Measurements from ENCODE around the gene IL1B.
"Not testable (repeated sequence)": the region's sequence is repeated elsewhere in the genome, so short reads cannot be mapped to it uniquely, and the experiment has no call there.

Gene IL1B
- 0.15 to 4.5 reads per million in 2 donors for total RNA-seq

DNA sequence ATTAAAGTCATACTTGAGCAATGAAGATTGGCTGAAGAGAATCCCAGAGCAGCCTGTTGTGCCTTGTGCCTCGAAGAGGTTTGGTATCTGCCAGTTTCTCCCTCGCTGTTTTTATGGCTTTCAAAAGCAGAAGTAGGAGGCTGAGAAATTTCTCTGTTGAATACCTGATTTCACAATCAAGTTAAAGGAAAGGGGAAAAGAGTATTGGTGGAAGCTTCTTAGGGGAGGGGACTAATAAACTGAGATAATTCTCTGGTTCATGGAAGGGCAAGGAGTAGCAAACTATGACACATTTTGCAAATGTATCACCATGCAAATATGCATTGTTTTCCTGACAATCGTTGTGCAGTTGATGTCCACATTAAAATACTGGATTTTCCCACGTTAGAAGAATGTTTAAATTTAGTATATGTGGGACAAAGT, at the start of gene IL1B:
Gene IL1B, minus strand, starts transcription at position 85 of the 423 bp plus-strand sequence. CDS start 550 bp downstream, outside the sequence.
- DNase-seq = no peak

DNA sequence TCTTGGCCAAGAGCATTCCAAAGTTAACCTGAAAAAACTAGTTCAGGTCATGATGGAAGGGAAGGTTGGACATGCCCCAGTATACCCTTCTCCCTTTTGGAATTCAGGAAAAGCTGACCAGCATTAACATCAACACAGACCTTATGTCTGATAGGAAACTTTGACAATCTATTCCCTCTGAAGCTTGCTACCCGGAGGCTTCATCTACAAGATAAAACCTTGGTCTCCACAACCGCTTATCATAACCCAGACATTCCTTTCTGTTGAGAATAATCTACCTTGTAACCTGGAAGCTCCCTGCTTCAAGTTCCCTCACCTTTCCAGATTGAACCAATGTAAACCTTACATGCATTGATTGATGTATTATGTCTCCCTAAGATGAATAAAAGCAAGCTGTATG, 49.7 kb upstream of the IL1B start:
- DNase-seq = no peak

DNA sequence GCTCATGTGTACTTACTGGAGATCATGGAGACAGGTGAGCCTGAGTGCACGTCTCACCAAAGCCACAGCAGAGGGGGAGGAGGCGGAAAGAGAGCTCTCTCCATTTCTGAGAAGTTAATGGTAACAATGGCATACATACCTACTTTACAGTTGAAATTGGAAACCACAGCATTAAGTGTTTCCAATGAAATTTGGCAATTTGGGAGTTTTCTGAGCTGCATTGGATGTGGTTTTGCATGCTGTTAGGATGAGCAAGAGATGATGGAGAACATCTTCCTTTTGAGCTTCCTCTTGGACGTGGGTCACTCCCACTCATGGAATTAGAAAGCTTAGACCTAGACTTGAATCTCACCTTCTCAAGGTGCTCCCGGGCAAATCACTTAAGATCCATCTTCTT, 48.9 kb upstream of the IL1B start:
- DNase-seq = no peak

DNA sequence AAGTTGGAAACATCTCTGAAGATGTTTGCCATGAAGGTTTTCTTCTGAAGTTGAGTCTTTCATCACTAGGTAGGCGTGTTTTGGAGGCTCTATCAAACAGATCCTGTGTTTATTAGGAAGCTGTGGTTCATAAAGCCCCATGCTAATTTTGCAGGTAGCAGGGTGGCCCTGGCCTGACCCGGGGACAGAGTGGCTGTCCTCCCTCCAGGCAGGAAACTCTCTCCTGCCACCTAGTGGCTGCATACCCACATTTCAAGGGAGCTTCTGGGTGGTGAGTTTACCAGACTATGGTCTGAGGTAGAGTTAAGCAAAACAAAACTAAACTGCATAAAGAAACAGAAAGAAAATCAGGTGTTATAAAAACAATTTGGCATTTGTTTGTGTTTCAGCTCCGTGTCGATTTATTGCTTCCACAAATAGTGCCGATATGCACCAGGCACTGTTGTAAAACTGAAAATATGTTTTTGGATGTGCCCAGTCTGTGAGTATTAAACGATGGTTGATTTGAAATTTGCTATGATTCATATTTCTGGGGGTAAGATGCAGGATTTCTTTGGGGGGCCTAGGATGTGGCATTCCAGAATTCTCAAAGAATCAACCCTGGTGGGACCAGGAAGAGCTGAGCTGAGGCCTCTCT, 48.4 kb upstream of the IL1B start:
- DNase-seq = no peak

DNA sequence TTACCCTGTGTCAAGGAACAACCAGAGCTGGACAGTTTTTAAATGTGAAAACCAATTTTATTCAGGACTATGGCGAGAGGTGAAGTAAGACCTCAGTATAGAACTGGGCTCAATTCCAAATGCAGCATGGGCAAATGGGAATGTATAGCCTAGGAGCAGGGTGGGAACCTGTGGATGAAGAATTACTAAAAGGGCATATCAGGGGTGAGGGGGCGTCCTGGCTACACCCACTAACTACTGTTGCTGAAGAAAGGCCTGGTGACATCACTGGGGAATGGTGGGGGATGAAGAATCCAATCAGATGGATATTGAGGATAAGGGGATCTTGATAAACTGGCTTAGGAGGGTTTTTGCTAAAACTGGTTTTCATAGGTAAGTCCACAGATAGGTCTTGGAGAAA, 47.1 kb upstream of the IL1B start:
- no peak for DNase-seq

DNA sequence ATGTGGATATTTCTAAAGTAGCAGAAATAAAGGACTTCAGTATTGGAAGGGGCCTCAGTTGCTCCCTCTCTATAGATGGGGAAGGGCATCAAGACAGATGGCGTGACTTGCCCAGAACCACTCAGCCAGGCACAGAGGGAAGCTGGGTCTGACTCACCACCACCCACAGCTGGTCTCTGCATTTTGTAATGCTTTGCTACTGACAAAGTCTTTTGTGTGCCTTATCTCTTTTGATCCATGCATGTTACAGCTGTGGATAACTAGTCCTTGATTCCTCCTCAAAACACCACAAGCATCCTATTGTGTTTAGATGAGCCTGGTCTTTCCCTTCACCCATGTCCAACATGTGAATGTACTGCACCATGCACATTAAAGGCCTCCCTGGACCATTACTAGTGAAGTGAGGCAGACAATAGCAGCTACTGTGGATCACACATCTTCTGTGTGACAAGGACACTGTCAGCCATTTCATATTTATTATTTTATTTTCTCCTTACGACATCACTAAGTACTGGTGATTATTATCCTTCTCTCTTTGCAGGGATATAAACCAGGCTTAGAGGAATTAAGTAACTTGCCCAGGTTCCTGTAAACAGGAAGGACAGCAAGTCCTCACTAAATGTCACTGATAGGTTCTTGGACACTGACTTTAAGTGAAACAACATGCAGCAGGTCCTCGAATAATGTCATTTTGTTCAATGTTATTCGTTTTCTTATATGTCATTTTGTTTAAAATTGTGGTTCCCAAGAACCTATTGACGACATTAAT, 44.8 kb upstream of the IL1B start:
- no peak for DNase-seq

DNA sequence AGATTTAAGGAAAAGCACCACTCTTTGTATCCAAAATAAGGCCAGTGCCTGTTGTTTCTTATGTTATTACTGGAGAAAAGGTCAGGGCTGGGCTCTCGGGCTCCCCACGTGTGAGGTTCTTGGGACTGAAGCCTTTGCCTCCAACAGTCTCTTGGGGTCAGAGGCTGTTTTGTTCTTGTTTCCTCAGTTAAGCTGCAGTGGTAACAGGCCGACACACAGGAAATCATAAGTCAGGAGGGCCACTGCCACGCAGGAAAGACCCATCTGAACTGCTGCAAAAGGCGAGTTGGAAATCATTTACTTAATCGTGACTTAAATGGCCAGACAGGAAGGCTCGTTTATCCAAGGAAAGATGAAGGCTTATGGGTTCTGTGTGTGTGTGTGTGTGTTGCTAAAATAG, 44.1 kb upstream of the IL1B start:
- DNase-seq = no peak

DNA sequence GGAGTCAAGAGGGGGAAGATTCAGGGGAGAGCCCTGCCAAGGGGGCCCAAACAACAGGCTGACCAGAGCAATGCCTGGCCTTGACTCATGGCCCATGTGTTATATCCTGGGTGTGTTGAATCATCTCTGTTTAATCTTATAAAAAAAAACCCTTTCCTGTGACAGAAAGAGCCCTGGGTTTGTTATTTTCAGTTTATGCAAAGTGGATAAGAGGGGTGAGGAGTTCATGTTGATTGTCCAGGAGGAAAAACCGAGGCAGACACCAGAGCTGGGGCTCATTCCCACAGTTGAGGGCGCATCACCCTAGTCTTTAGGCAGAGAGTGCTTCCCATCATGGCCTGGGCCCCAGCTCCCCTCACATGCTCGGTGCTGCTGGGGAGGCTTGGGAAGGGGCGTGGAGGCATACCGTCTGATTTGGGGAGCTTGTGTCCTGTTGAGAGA, 43.5 kb upstream of the IL1B start:
- no peak for DNase-seq

DNA sequence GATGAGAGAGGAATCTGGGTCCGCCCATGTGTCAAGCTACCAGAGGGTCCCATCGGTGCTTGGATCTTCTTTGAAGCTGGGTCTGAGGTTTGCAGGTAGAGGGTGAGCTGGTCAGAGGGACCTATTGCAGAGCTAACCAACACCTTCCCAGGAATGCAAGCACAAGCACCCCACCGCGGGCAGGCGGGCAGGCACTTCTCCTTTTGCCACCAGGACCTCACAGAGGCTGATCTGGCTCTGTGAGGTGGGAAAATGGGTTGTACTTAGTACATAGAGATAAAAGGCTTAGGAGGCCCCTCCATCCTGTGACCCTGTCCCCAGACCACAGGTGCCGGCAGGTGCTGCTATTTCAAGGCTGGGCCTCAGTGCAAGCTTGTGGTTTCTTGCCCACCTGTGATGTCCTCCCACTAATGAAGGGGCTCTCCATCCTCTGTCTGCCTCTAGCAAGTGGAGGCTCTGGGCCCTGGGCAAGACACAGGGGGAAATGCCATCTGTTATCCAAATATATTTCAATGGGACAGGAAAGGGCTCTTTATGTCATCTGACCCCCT, 43.0 kb upstream of the IL1B start:
- DNase-seq = no peak

DNA sequence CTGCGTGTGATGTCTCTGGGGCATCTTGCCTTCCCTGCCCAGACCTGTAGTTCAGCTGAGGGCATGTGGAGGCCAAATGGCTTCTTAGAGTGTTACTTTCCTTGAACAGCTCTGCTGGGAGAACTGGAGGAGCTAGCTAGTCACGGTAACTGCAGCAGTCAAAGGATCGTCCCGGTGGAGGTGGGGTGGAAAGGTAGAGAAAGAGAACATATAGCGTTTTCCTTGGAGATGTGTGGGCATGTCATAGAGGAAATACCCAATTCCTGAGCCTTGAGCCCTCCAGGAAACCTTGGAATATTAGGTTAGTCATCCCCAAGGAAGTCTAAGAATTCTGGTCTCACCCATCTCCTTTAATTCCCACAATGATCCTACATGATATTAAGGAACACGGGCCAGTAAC, 40.8 kb upstream of the IL1B start:
- DNase-seq = no peak

DNA sequence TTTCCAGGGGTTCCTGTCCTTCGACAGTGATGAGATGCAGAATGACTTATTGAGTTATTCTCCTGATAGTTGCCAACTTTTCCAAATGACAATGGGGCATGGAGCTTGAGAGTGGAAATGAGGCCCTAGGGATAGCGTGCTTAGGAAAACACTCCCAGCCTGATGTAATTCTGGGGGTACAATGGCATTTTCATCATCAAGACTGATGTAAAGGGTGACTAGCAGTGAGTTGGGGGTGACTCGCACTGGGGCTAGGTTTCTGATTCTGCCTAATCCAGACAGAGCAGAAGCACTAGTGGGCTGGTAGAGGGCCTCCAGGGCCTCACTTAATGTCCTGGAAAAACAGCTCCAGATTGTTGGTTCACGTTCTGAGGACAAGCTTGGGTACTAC, 40.4 kb upstream of the IL1B start:
- DNase-seq = no peak

DNA sequence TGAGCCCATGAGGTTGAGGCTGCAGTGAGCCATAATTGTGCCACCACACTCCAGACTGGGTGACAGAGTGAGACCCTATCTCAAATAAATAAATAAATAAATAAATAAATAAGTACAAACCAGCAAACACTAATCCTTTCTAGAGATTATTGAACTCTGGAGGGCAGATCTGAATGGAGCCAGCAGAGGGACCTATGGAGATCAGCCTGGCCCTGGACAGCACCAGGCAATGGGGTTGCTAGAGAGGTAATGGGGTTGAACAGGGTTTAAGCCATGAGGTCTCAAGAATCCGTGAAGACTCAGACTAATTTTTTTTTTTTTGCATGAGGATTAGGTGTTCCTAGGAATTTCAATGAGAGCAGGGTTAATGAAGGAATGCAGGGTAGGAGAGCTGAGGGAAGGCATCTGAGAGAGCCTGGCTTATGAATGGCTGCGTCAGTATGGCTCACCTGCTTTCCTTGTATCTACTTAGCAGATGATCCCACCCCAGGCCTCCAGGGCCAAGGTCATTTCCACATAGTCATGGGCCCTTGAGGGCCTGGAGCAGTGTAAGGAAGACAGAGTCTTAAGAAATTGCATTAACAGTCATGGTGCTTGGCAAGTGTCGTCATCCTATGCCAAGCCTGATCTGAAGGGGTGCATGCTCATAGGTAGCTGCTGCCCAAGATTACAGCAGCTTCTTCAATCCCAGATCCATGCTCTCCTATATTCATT, 39.8 kb upstream of the IL1B start:
- no peak for DNase-seq

DNA sequence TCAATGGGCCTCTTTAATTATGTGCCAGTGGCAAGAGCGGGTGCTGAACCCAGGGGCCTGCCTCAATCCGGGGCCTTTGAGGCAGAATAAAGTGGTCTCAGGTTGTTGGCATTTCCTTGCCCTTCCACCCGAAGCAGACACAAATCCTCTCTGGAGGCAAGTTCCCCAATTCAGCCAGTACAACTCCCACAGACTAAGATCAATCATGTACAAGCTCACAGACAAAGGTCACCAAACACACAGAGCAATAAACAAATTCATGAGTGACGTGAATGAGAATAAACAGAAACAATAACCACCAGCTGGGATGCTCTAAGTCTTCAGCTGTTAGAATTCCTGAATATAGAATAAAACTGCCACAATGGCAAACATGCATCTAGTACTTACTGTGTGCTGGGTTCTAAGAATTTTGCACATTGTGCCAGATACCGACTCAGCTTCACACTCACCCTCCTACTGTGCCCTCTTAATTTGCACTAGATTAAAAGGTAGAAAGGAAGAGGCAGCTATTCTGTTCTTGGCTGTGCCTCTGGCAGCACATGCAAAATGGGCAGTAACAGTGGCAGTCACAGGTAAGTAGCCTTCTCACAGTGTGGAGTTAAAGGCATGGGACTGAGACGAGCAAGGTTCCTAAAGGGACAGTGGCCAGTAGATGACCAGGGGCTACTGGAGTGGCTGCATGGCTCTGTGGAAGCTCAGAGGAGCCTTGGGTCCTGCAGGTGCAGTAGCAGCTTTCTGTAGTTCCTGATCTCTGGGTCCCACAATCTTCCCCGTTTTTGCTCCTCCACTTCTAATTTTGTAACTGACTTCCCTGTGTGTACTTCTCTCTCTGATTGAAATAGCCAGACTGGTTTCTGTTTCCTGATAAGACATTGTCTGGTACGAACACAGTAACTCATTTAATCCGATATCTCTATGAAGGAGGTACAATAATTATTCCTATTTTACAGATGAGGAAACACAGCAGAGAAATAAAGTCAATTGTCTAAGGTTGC, 34.6 kb upstream of the IL1B start:
- DNase-seq = no peak

DNA sequence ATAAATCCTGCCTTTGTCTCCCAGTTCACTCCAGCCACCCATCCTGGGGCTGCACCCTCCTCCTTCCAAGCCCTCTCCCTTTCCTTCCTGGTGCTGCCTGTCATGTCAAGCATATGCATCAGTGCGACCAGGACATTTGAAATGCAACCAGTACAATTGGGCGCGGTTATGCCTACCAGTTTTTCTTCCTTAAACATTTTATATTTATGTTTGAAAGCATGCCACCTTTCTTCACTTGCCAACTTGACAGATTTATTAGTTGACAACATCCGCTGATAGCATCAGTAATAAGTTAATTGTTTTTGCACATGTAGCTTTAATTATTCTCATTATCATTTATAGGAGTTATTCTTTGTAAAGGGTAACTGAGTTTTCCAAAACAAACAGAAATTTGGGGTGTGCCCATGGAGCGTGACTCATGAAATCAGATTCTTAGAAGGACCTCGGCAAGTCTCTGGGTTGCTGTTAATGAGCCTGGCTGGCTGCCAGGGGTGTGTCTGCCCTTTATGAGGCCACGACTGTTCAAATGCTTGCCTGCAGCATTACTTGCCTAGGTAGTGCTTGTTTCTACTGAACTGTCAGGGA, 32.8 kb upstream of the IL1B start:
- no peak for DNase-seq

DNA sequence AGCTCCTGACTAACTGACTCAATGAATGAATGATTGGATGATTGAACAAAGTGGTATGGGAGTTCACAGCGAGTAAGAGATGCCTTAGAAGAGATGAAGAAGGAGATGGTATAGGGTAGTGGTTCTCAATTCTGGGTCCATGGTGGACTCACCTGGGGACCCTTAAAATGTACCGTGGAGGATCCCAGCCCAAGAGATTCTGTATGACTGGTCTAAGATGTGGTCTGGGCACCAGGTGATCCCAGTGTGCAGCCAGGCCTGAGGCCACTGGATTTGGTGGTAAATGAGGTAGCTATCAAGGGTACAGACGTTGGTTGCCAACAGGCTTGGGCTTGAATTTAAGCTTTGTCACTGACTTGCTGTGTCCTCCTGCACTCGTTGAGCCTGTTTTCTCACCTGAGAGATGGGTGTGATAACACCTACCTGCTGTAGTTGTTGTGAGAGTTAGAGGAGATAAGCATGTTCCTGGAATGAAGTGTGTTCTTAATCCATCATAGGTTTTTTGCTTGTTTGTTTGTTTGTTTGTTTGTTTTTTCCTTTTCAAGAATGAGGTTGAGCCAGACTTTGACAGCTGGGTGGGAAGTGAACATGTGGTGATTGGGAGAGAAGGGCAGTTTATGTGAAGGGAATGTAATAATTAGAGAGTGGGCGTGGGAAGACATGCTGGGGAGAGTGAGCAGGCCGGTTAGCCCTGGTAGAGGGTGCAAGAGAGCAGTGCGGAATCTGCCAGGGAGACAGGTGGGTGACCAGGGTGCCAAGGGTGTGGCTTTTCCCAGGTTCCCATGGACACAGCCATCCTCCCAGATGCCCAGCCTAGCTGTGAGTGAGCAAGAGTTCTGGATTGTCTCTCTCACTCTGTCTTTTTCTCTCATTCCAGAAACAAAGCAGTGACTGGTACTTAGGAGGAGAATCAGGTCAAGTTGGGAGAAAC, 31.4 kb upstream of the IL1B start:
- DNase-seq = no peak

DNA sequence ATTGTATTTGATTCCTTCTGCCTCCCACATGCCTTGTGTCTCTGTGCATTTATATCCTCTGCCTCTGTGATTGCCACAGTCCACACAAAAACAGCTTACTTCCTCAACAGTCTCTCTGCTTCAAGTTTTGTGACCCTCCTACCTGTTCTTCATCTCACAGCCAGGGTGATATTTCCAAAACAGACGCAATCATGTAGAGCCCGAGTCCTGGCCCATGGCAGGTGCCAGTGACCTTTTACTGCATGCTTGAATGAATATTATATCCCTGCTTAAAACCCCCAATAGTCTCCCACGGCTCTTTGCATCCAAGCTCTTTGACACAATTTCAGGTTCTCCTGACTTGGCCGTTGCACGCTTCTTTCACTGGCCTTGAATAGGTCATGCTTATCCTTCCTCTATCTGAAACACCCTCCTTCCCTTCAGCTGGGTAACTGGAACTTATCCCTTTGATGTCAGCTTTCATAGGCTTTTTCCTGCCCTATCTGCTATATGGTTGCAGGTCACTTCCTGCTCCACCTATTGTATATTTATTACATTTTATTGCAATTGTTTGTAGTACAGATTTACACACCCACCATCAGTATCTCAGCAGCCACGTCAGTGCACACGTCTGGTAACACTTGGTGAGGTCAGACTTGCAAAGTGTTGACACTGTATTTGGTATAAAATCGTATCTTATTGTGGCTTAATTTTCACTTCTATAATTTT, 29.7 kb upstream of the IL1B start:
- DNase-seq = no peak

DNA sequence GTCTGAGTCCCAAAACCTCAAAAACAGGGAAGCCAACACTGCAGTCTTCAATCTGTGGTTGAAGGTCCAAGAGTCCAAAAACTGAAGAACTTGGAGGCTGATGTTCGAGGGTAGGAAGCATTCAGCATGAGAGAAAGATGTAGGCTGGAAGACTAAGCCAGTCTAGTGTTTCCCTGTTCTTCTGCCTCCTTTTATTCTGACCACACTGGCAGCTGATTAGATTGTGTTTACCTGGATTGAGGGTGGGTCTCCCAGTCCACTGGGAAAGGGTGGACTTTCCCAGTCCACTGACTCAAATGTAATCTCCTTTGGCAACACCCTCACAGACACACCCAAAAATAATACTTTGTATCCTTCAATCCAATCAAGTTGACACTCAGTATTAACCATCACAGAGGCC, 27.5 kb upstream of the IL1B start:
- DNase-seq = no peak

DNA sequence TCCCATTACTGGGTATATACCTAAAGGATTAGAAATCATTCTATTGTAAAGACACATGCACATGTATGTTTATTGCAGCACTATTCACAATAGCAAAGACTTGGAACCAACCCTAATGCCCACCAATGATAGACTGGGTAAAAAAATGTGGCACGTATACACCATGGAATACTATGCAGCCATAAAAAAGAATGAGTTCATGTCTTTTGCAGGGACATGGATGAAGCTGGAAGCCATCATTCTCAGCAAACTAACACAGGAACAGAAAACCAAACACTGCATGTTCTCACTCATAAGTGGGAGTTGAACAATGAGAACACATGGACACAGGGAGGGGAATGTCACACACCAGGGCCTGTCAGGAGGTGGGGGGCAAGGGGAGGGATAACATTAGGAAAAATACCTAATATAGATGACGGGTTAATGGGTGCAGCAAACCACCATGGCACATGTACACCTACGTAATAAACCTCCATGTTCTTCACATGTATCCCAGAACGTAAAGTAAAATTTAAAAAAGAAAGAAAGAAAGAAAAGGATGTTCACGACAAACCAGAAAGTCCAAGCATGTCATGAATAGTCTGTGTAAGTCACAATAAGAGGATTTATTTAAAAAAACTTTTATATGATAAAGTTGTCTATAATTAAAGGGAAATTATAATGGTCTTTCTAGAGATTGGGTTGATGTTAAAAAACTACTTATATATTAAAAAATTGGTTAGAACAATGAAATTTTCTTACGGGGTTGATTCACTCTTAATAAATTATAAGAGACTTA, 23.0 kb upstream of the IL1B start:
- not testable (repeated sequence) for DNase-seq

DNA sequence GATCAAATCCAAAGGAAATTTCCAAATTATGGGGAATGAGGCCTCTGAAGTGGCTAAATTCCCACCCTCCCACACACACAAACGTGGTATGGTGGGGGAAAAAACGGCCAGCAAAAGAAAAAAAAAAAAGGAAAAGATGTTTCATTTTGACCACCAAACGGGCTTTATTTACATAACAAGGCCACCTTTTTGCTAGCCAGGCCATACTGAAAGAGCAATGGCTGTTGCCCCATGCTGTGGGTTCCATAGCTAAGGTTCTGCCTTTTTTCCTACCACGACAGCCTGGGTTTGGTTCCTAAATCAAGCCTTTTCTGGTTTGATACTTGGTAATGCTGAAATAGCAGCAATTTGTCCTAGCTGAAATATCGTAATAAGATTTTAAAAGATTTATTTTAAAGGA, 14.0 kb upstream of the IL1B start:
- DNase-seq = no peak
